Neural progenitor cell (in vitro differentiated cells): ENCODE data around the gene TLCD5.

ENCODE experiments used
- EZH2 ChIP-seq: fragments of 200-600 bp; sonication (generic); IDR thresholded peaks from 2 replicates; pipeline ENCODE4 v1.6.1; 2017; ENCODE audit warnings: antibody characterized with exemption, mild to moderate bottlenecking, moderate library complexity
- TF ChIP-seq, protein P1 (sequence below): fragments of 200-600 bp; sonication (generic); IDR thresholded peaks from 2 replicates; pipeline ENCODE4 v1.5.1; 2017; ENCODE audit warnings: antibody characterized with exemption, mild to moderate bottlenecking

- TF ChIP-seq, protein P1, sequence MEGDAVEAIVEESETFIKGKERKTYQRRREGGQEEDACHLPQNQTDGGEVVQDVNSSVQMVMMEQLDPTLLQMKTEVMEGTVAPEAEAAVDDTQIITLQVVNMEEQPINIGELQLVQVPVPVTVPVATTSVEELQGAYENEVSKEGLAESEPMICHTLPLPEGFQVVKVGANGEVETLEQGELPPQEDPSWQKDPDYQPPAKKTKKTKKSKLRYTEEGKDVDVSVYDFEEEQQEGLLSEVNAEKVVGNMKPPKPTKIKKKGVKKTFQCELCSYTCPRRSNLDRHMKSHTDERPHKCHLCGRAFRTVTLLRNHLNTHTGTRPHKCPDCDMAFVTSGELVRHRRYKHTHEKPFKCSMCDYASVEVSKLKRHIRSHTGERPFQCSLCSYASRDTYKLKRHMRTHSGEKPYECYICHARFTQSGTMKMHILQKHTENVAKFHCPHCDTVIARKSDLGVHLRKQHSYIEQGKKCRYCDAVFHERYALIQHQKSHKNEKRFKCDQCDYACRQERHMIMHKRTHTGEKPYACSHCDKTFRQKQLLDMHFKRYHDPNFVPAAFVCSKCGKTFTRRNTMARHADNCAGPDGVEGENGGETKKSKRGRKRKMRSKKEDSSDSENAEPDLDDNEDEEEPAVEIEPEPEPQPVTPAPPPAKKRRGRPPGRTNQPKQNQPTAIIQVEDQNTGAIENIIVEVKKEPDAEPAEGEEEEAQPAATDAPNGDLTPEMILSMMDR = no peak
- TF ChIP-seq EZH2 = no peak
Observed at GRCh38 chr11:120279502-120279901, 45.6 kb upstream of the TLCD5 start.
